Measurements from ENCODE around the gene ESRP2. TPM values are rescaled to one million over a fixed set of nuclear protein-coding genes. Genes with fewer than 3 reads are reported as not detected.
A peak's percentile ranks its signal among the peaks of the same experiment; 100 is the strongest.

Gene ESRP2
- total and polyA plus RNA-seq, 5 donors from 2014 or later: 0.10 to 0.99 (median 0.33) TPM; not detected in 1

GRCh38 chr16:68270353-68270752 is 34.4 kb upstream of the ESRP2 start:
- H3K36me3 ChIP-seq (ENCODE audit: control insufficient read depth, insufficient read depth, low read length): peaks cover 14% of the 10 kb centered on the region
- peak overlapping the region in 3 of 4 donors; percentile 22 to 88 (median 48) for H3K4me3 Mint-ChIP-seq
- peak overlapping the region; percentile 60 for H3K4me3 ChIP-seq (ENCODE audit: low read depth, low read length)
- H3K9me3 Mint-ChIP-seq: no peaks in the 10 kb centered on the region
- H3K9me3 ChIP-seq (ENCODE audit: control insufficient read depth in 2 of 2, low read length in 2 of 2): no peaks in the 10 kb centered on the region
- H3K4me1 Mint-ChIP-seq: peaks cover 33 to 94% (median 70%) of the 10 kb centered on the region in 4 donors
- no peaks in the 10 kb centered on the region for H3K27me3 Mint-ChIP-seq
- no peak for ATAC-seq (ENCODE audit: low read depth in 2 of 2)
- H3K27ac Mint-ChIP-seq: peak overlapping the region; percentile 71 to 97 (median 93)
- no peaks in the 10 kb centered on the region for H3K27me3 ChIP-seq (ENCODE audit: control insufficient read depth, insufficient read depth, low read length)
- no peak for DNase-seq
- peak overlapping the region; percentile 82 for H3K27ac ChIP-seq (ENCODE audit: insufficient read depth, low read length, poor library complexity, severe bottlenecking)
- peaks cover 99% of the 10 kb centered on the region for H3K4me1 ChIP-seq (ENCODE audit: control insufficient read depth, insufficient read depth, low read length, poor library complexity, severe bottlenecking)
- H3K36me3 Mint-ChIP-seq: peaks cover 36% of the 10 kb centered on the region

- peaks cover 33% of the 10 kb centered on the region for H3K36me3 Mint-ChIP-seq
Measured at GRCh38 chr16:68269793-68270192, 33.9 kb upstream of the ESRP2 start.

DNA sequence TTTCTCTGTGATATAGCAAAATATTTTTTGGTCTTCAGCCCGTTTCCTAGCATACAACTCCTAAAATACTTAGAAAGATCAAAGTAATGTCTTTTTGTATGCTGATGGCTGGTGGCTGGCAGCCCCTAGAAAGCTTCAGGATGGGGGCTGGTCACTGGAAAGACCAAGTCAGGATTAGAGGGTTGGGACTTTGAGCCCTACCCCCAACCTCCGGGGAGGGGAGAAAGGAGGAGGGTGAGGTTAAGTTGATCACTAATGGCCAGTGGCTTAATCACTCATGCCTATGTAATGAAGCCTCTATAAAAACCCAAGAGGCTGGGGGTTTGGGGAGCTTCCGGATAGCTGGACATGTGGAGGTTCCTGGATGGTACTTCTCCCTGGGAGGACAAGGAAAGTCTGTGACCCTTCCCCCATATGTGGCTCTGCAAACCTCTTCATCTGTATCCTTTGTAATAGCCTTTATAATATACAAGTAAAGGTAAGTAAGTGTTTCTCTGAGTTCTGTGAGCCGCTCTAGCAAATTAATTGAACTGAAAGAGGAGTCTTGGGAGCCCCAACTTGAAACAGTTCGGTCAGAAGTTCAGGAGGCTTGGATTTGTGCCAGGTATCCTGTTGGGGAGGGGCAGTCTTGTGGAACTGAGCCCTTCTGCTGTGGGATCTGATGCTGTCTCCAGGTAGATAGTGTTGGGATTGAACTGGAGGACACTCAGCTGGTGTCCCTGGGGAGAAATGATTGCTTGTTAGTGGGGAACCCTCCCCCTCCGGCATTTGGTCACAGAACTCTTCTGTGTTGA is 31.9 kb upstream of the ESRP2 start:
- Histone ChIP-seq H3K27ac (ENCODE audit: insufficient read depth, low read length, poor library complexity, severe bottlenecking) (peak overlapping the region; percentile 82), H3K4me1 (ENCODE audit: control insufficient read depth, insufficient read depth, low read length, poor library complexity, severe bottlenecking) (peaks cover 81% of the 10 kb centered on the region), H3K4me3 (ENCODE audit: low read depth, low read length) (peak overlapping the region; percentile 4), H3K9me3 (ENCODE audit: control insufficient read depth in 2 of 2, low read length in 2 of 2) (no peaks in the 10 kb centered on the region), H3K27me3 (ENCODE audit: control insufficient read depth, insufficient read depth, low read length) (no peaks in the 10 kb centered on the region), H3K36me3 (ENCODE audit: control insufficient read depth, insufficient read depth, low read length) (peaks cover 2% of the 10 kb centered on the region)
- Mint-ChIP-seq H3K4me3 (peak overlapping the region; percentile 68 to 87 (median 82)), H3K9me3 (no peaks in the 10 kb centered on the region), H3K27ac (peak overlapping the region; percentile 93 to 95 (median 93)), H3K4me1 (peaks cover 25 to 82% (median 55%) of the 10 kb centered on the region in 4 donors), H3K36me3 (peaks cover 16% of the 10 kb centered on the region), H3K27me3 (no peaks in the 10 kb centered on the region)
- DNase-seq (no peak), ATAC-seq (ENCODE audit: low read depth in 2 of 2) (no peak)

More at GRCh38 chr16:68269793-68270192, 33.9 kb upstream of the ESRP2 start:
- H3K9me3 Mint-ChIP-seq: no peaks in the 10 kb centered on the region
- Histone ChIP-seq H3K9me3 (ENCODE audit: control insufficient read depth in 2 of 2, low read length in 2 of 2) (no peaks in the 10 kb centered on the region), H3K4me1 (ENCODE audit: control insufficient read depth, insufficient read depth, low read length, poor library complexity, severe bottlenecking) (peaks cover 94% of the 10 kb centered on the region), H3K27me3 (ENCODE audit: control insufficient read depth, insufficient read depth, low read length) (no peaks in the 10 kb centered on the region), H3K4me3 (ENCODE audit: low read depth, low read length) (peak overlapping the region; percentile 60), H3K36me3 (ENCODE audit: control insufficient read depth, insufficient read depth, low read length) (peaks cover 12% of the 10 kb centered on the region), H3K27ac (ENCODE audit: insufficient read depth, low read length, poor library complexity, severe bottlenecking) (peak overlapping the region; percentile 82)
- H3K27ac Mint-ChIP-seq: peak overlapping the region; percentile 92 to 97 (median 93)
- DNase-seq (no peak), ATAC-seq (ENCODE audit: low read depth in 2 of 2) (no peak)
- H3K4me3 Mint-ChIP-seq: peak overlapping the region; percentile 17 to 88 (median 78)
- peaks cover 33 to 91% (median 70%) of the 10 kb centered on the region in 4 donors for H3K4me1 Mint-ChIP-seq
- H3K27me3 Mint-ChIP-seq: no peaks in the 10 kb centered on the region

GRCh38 chr16:68265078-68265920 is 29.4 kb upstream of the ESRP2 start:
- H3K4me3 Mint-ChIP-seq: peak overlapping the region; percentile 91 to 97 (median 94)
- Histone ChIP-seq H3K36me3 (ENCODE audit: control insufficient read depth, insufficient read depth, low read length) (no peaks in the 10 kb centered on the region), H3K27me3 (ENCODE audit: control insufficient read depth, insufficient read depth, low read length) (no peaks in the 10 kb centered on the region), H3K4me3 (ENCODE audit: low read depth, low read length) (peak overlapping the region; percentile 97), H3K27ac (ENCODE audit: insufficient read depth, low read length, poor library complexity, severe bottlenecking) (peak overlapping the region; percentile 94), H3K9me3 (ENCODE audit: control insufficient read depth in 2 of 2, low read length in 2 of 2) (no peaks in the 10 kb centered on the region), H3K4me1 (ENCODE audit: control insufficient read depth, insufficient read depth, low read length, poor library complexity, severe bottlenecking) (peaks cover 65% of the 10 kb centered on the region)
- H3K27ac Mint-ChIP-seq: peak overlapping the region; percentile 96 to 98 (median 97)
- no peaks in the 10 kb centered on the region for H3K9me3 Mint-ChIP-seq
- H3K4me1 Mint-ChIP-seq: peaks cover 20 to 69% (median 44%) of the 10 kb centered on the region in 4 donors
- DNase-seq (peak in 2 of 3 donors; percentile 46 to 59), ATAC-seq (ENCODE audit: low read depth in 2 of 2) (peak; percentile 9 to 10)
- no peaks in the 10 kb centered on the region for H3K27me3 Mint-ChIP-seq
- H3K36me3 Mint-ChIP-seq: peaks cover 12% of the 10 kb centered on the region

GRCh38 chr16:68264128-68265077 is 28.5 kb upstream of the ESRP2 start, which contains the start of gene SLC7A6:
TSS of gene SLC7A6 (plus strand) at chr16:68264526. CDS start at chr16:68274727, 10,201 bp downstream.
- peak within 1 kb of the TSS; percentile 93 to 97 (median 96) for H3K4me3 Mint-ChIP-seq
- H3K27me3 Mint-ChIP-seq: no peaks in the 10 kb centered on the region
- H3K4me1 ChIP-seq (ENCODE audit: control insufficient read depth, insufficient read depth, low read length, poor library complexity, severe bottlenecking): peaks cover 56% of the 10 kb centered on the region
- DNase-seq (peak; percentile 81 to 85 (median 84)), ATAC-seq (ENCODE audit: low read depth in 2 of 2) (peak; percentile 74 to 79)
- peaks cover 9% of the 10 kb centered on the region for H3K36me3 ChIP-seq (ENCODE audit: control insufficient read depth, insufficient read depth, low read length)
- H3K36me3 Mint-ChIP-seq: peaks cover 15% of the 10 kb centered on the region
- H3K9me3 Mint-ChIP-seq: no peaks in the 10 kb centered on the region
- no peaks in the 10 kb centered on the region for H3K27me3 ChIP-seq (ENCODE audit: control insufficient read depth, insufficient read depth, low read length)
- peak within 1 kb of the TSS; percentile 94 for H3K27ac ChIP-seq (ENCODE audit: insufficient read depth, low read length, poor library complexity, severe bottlenecking)
- H3K9me3 ChIP-seq (ENCODE audit: control insufficient read depth in 2 of 2, low read length in 2 of 2): no peaks in the 10 kb centered on the region
- H3K27ac Mint-ChIP-seq: peak within 1 kb of the TSS; percentile 96 to 98 (median 98)
- H3K4me3 ChIP-seq (ENCODE audit: low read depth, low read length): peak within 1 kb of the TSS; percentile 97
- H3K4me1 Mint-ChIP-seq: peaks cover 18 to 60% (median 38%) of the 10 kb centered on the region in 4 donors

GRCh38 chr16:68263559-68264127 is 27.7 kb upstream of the ESRP2 start:
- ATAC-seq (ENCODE audit: low read depth in 2 of 2) (peak in 1 of 2 donors; percentile 32), DNase-seq (no peak)
- peaks cover 14% of the 10 kb centered on the region for H3K36me3 Mint-ChIP-seq
- H3K4me3 Mint-ChIP-seq: peak overlapping the region; percentile 93 to 96 (median 95)
- Histone ChIP-seq H3K4me3 (ENCODE audit: low read depth, low read length) (no peak overlapping the region), H3K4me1 (ENCODE audit: control insufficient read depth, insufficient read depth, low read length, poor library complexity, severe bottlenecking) (peaks cover 49% of the 10 kb centered on the region), H3K9me3 (ENCODE audit: control insufficient read depth in 2 of 2, low read length in 2 of 2) (no peaks in the 10 kb centered on the region), H3K36me3 (ENCODE audit: control insufficient read depth, insufficient read depth, low read length) (peaks cover 13% of the 10 kb centered on the region), H3K27ac (ENCODE audit: insufficient read depth, low read length, poor library complexity, severe bottlenecking) (peak overlapping the region; percentile 94), H3K27me3 (ENCODE audit: control insufficient read depth, insufficient read depth, low read length) (no peaks in the 10 kb centered on the region)
- H3K27ac Mint-ChIP-seq: peak overlapping the region; percentile 96 to 98 (median 98)
- H3K4me1 Mint-ChIP-seq: peaks cover 13 to 53% (median 32%) of the 10 kb centered on the region in 4 donors
- H3K27me3 Mint-ChIP-seq: no peaks in the 10 kb centered on the region
- no peaks in the 10 kb centered on the region for H3K9me3 Mint-ChIP-seq

Measured in CD4-positive, CD25-positive, alpha-beta regulatory T cell (primary cell).